GM23338 (cell line): ENCODE measurements around the gene SRSF7. TPM values are rescaled to one million over a fixed set of nuclear protein-coding genes. Genes with fewer than 3 reads are reported as not detected.

Experiments used
- ATAC-seq: fragments of 200-7000 bp; cut with Tn5 transposase; 3 replicates; pipeline ENCODE4 v1.9.1; 2020
- DNase-seq: peaks from one replicate; pipeline ENCODE4 v3.0.0-alpha.2; 2015; ENCODE audit warnings: low spot score
- H2AFZ ChIP-seq: fragments of 200-600 bp; sonication (generic); 2 replicates; pipeline ENCODE4 v1.8.0; 2016; ENCODE audit warnings: antibody characterized with exemption, mild to moderate bottlenecking, moderate library complexity
- H3F3A ChIP-seq: fragments of 200-600 bp; sonication (generic); replicated peaks from 2 replicates; pipeline ENCODE4 v1.8.0; 2017; ENCODE audit warnings: antibody characterized with exemption, mixed run types, low read depth
- H3K27ac ChIP-seq: fragments of 200-600 bp; sonication (generic); 2 replicates; pipeline ENCODE4 v1.6.1; 2016; ENCODE audit warnings: low read depth
- H3K27me3 ChIP-seq: fragments of 200-600 bp; sonication (generic); 2 replicates; pipeline ENCODE4 v1.8.0; 2016; ENCODE audit warnings: mild to moderate bottlenecking, mixed run types, moderate library complexity; ENCODE audit not compliant: insufficient read depth
- H3K36me3 ChIP-seq: fragments of 200-600 bp; sonication (generic); 2 replicates; pipeline ENCODE4 v1.8.0; 2016; ENCODE audit warnings: mild to moderate bottlenecking; ENCODE audit not compliant: insufficient read depth
- H3K4me1 ChIP-seq: fragments of 200-600 bp; sonication (generic); 2 replicates; pipeline ENCODE4 v1.8.0; 2016; ENCODE audit warnings: mild to moderate bottlenecking, moderate library complexity; ENCODE audit not compliant: insufficient read depth
- H3K4me2 ChIP-seq: fragments of 200-600 bp; sonication (generic); 2 replicates; pipeline ENCODE4 v1.7.1; 2017; ENCODE audit warnings: mixed run types
- H3K4me3 ChIP-seq: fragments of 200-600 bp; sonication (generic); 2 replicates; pipeline ENCODE4 v1.6.1; 2016; ENCODE audit warnings: mixed run types
- H3K79me2 ChIP-seq: fragments of 200-600 bp; sonication (generic); replicated peaks from 2 replicates; pipeline ENCODE4 v1.8.0; 2017; ENCODE audit warnings: mild to moderate bottlenecking; ENCODE audit not compliant: insufficient read depth
- H3K9me2 ChIP-seq: fragments of 200-600 bp; sonication (generic); 2 replicates; pipeline ENCODE4 v1.8.0; 2017; ENCODE audit not compliant: insufficient read depth
- H4K20me1 ChIP-seq: fragments of 200-600 bp; sonication (generic); replicated peaks from 2 replicates; pipeline ENCODE4 v1.8.0; 2017; ENCODE audit warnings: mild to moderate bottlenecking; ENCODE audit not compliant: insufficient read depth
- H3K27ac Mint-ChIP-seq: 2 replicates; pipeline ENCODE4 v1.8.0; 2020; ENCODE audit warnings: inconsistent platforms, mild to moderate bottlenecking, moderate library complexity, mixed read lengths
- H3K27me3 Mint-ChIP-seq: 3 replicates; pipeline ENCODE4 v1.8.0; 2022; ENCODE audit warnings: low read depth, mild to moderate bottlenecking, moderate library complexity, mixed read lengths, inconsistent platforms; ENCODE audit not compliant: insufficient read depth, poor library complexity
- H3K36me3 Mint-ChIP-seq: 3 replicates; pipeline ENCODE4 v1.8.0; 2021; ENCODE audit warnings: low read depth, mild to moderate bottlenecking, inconsistent platforms, moderate library complexity, mixed read lengths
- H3K4me1 Mint-ChIP-seq: 3 replicates; pipeline ENCODE4 v1.8.0; 2020; ENCODE audit warnings: mild to moderate bottlenecking, inconsistent platforms, mixed read lengths
- H3K4me3 Mint-ChIP-seq: 3 replicates; pipeline ENCODE4 v1.8.0; 2021; ENCODE audit warnings: moderate library complexity, mild to moderate bottlenecking, inconsistent platforms, mixed read lengths
- H3K9me3 Mint-ChIP-seq: 3 replicates; pipeline ENCODE4 v1.8.0; 2020; ENCODE audit warnings: moderate library complexity, mild to moderate bottlenecking, inconsistent platforms, mixed read lengths
- CREB1 ChIP-seq: fragments of 250-450 bp; sonication (Bioruptor Pico); IDR thresholded peaks from 2 replicates; pipeline ENCODE4 v1.5.0; 2020; ENCODE audit warnings: low read depth, mild to moderate bottlenecking, moderate library complexity
- ETS1 ChIP-seq: IDR thresholded peaks from 2 replicates; pipeline ENCODE4 v1.6.1; 2016; ENCODE audit warnings: antibody characterized with exemption
- EZH2 ChIP-seq: fragments of 200-600 bp; sonication (generic); IDR thresholded peaks from one replicate; pipeline ENCODE4 v1.8.0; 2017; ENCODE audit warnings: antibody characterized with exemption, mild to moderate bottlenecking, low read depth; ENCODE audit not compliant: unreplicated experiment
- EZH2phosphoT487 ChIP-seq: fragments of 200-600 bp; sonication (generic); IDR thresholded peaks from one replicate; pipeline ENCODE4 v1.8.1; 2018; ENCODE audit warnings: antibody characterized with exemption; ENCODE audit not compliant: unreplicated experiment
- JUNB ChIP-seq: IDR thresholded peaks from one replicate; pipeline ENCODE4 v1.6.1; 2016; ENCODE audit warnings: antibody characterized with exemption; ENCODE audit not compliant: unreplicated experiment
- NANOG ChIP-seq: IDR thresholded peaks from 2 replicates; pipeline ENCODE4 v1.6.1; 2016; ENCODE audit warnings: antibody characterized with exemption, borderline replicate concordance
- POLR2AphosphoS5 ChIP-seq: IDR thresholded peaks from 2 replicates; pipeline ENCODE4 v1.6.1; 2016; ENCODE audit warnings: antibody characterized with exemption, low read depth
- STAT1 ChIP-seq: IDR thresholded peaks from one replicate; pipeline ENCODE4 v1.6.1; 2016; ENCODE audit warnings: antibody characterized with exemption; ENCODE audit not compliant: unreplicated experiment
- ZNF114 ChIP-seq: fragments of 250-450 bp; sonication (Bioruptor Pico); IDR thresholded peaks from 2 replicates; pipeline ENCODE4 v1.5.0; 2020; ENCODE audit warnings: mild to moderate bottlenecking, moderate library complexity
- ZNF331 ChIP-seq: fragments of 250-450 bp; sonication (Bioruptor Pico); IDR thresholded peaks from 2 replicates; pipeline ENCODE4 v1.5.0; 2020; ENCODE audit warnings: low read depth, mild to moderate bottlenecking, moderate library complexity
- ZNF462 ChIP-seq: fragments of 250-450 bp; sonication (Bioruptor Pico); IDR thresholded peaks from 2 replicates; pipeline ENCODE4 v1.5.0; 2020; ENCODE audit warnings: mild to moderate bottlenecking, moderate library complexity
- polyA plus RNA-seq: library from polyadenylated mRNA; unstranded; fragments of >200 nt; fragmentation: Nextera tagmentation; extraction: Ambion mirVana; gene quantifications from 2 replicates; pipeline ENCODE4 v1.2.1, GENCODE V29; 2016
- total RNA-seq: library from RNA; depleted of rRNA; stranded (reverse); fragments of >200 nt; shearing (Covaris generic); gene quantifications from 2 replicates; pipeline ENCODE4 v1.2.3, GENCODE V29; 2014
- TF ChIP-seq, protein P1 (sequence below): IDR thresholded peaks from one replicate; pipeline ENCODE4 v1.6.1; 2018; ENCODE audit warnings: antibody characterized with exemption; ENCODE audit not compliant: unreplicated experiment
- TF ChIP-seq, protein P2 (sequence below), 2 experiments: fragments of 200-600 bp in 1 of 2; sonication (generic) in 1 of 2; conservative IDR thresholded peaks; 2 replicates each; pipeline versions ENCODE4 v1.5.1 to v1.6.1; 2016 to 2017; ENCODE audit warnings: antibody characterized with exemption in 2 of 2, low read depth in 2 of 2, mild to moderate bottlenecking in 2 of 2, moderate library complexity in 1 of 2

SRSF7 gene
- total and polyA plus RNA-seq, 2 experiments from 2014 or later = 251 to 572 TPM

- H3F3A ChIP-seq = no peaks in the 10 kb centered on the region
- H3K27ac ChIP-seq = no peak overlapping the region
- Mint-ChIP-seq H3K4me1 (peaks cover 14% of the 10 kb centered on the region), H3K27ac (no peak overlapping the region), H3K4me3 (no peak overlapping the region), H3K9me3 (peaks cover 4% of the 10 kb centered on the region), H3K27me3 (peaks cover 1% of the 10 kb centered on the region), H3K36me3 (peaks cover 4% of the 10 kb centered on the region)
- ATAC-seq (no peak), DNase-seq (no peak)
- H3K4me3 ChIP-seq = no peak overlapping the region
- H4K20me1 ChIP-seq = no peaks in the 10 kb centered on the region
- H3K4me1 ChIP-seq = peaks cover 7% of the 10 kb centered on the region; the same call in 1 of the 2 replicates
- no peaks in the 10 kb centered on the region for H3K79me2 ChIP-seq
- H3K36me3 ChIP-seq = no peaks in the 10 kb centered on the region
- H3K4me2 ChIP-seq = no peak overlapping the region
- H2AFZ ChIP-seq = no peak overlapping the region
- no peaks in the 10 kb centered on the region for H3K27me3 ChIP-seq
- TF ChIP-seq NANOG = no peak
- TF ChIP-seq ZNF114 (CRISPR knock-in tag) = no peak
- TF ChIP-seq, protein P1, sequence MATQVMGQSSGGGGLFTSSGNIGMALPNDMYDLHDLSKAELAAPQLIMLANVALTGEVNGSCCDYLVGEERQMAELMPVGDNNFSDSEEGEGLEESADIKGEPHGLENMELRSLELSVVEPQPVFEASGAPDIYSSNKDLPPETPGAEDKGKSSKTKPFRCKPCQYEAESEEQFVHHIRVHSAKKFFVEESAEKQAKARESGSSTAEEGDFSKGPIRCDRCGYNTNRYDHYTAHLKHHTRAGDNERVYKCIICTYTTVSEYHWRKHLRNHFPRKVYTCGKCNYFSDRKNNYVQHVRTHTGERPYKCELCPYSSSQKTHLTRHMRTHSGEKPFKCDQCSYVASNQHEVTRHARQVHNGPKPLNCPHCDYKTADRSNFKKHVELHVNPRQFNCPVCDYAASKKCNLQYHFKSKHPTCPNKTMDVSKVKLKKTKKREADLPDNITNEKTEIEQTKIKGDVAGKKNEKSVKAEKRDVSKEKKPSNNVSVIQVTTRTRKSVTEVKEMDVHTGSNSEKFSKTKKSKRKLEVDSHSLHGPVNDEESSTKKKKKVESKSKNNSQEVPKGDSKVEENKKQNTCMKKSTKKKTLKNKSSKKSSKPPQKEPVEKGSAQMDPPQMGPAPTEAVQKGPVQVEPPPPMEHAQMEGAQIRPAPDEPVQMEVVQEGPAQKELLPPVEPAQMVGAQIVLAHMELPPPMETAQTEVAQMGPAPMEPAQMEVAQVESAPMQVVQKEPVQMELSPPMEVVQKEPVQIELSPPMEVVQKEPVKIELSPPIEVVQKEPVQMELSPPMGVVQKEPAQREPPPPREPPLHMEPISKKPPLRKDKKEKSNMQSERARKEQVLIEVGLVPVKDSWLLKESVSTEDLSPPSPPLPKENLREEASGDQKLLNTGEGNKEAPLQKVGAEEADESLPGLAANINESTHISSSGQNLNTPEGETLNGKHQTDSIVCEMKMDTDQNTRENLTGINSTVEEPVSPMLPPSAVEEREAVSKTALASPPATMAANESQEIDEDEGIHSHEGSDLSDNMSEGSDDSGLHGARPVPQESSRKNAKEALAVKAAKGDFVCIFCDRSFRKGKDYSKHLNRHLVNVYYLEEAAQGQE = no peak
- TF ChIP-seq ETS1 = no peak
- no peak for TF ChIP-seq ZNF331 (CRISPR knock-in tag)
- TF ChIP-seq ZNF462 (CRISPR knock-in tag) = no peak
- no peak for TF ChIP-seq EZH2
- TF ChIP-seq JUNB = no peak
- no peak for TF ChIP-seq POLR2AphosphoS5
- no peak for TF ChIP-seq EZH2phosphoT487
- no peak for TF ChIP-seq CREB1 (CRISPR knock-in tag)
- no peak for TF ChIP-seq STAT1
- TF ChIP-seq, protein P2, sequence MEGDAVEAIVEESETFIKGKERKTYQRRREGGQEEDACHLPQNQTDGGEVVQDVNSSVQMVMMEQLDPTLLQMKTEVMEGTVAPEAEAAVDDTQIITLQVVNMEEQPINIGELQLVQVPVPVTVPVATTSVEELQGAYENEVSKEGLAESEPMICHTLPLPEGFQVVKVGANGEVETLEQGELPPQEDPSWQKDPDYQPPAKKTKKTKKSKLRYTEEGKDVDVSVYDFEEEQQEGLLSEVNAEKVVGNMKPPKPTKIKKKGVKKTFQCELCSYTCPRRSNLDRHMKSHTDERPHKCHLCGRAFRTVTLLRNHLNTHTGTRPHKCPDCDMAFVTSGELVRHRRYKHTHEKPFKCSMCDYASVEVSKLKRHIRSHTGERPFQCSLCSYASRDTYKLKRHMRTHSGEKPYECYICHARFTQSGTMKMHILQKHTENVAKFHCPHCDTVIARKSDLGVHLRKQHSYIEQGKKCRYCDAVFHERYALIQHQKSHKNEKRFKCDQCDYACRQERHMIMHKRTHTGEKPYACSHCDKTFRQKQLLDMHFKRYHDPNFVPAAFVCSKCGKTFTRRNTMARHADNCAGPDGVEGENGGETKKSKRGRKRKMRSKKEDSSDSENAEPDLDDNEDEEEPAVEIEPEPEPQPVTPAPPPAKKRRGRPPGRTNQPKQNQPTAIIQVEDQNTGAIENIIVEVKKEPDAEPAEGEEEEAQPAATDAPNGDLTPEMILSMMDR (conservative IDR thresholded peaks at IDR 0.05; ENCODE audit: low read depth in 2 of 2) = no peak
- no peaks in the 10 kb centered on the region for H3K9me2 ChIP-seq
These were observed 37.8 kb downstream of the SRSF7 start for GRCh38 chr2:38713338-38713737.
